Measurements from ENCODE around the gene OCA2. TPM values are rescaled to one million over a fixed set of nuclear protein-coding genes. Genes with fewer than 3 reads are reported as not detected.

The OCA2 gene
- total and polyA plus RNA-seq, 2 of the 4 experiments (the other 2 are of a cell fraction): under 0.01 to 0.03 TPM

DNA sequence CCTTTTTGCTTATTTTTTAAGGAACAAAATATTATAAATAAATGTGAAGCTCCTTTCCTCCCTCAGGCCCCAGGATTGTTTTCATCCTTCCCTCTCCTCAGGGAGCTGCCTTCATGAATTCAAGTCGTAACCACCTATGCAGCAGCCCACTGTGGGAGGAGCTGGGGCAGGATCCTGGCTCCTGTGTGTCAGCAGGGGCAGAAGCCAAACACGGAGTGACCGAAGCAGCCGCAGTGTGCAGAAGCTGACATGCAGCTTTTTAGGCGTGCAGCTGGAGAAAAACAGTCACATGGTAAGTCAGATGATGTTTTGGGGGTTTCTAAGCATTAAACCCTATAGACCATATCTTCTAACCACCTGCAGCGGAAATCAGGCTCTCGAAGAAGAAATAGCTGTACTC, 231.3 kb downstream of the OCA2 start:
- Histone ChIP-seq H3K18ac (ENCODE audit: low read depth, low read length) (no peak overlapping the region), H2AK5ac (ENCODE audit: low read depth, low read length) (no peak overlapping the region), H3K56ac (ENCODE audit: extremely low read depth, insufficient read depth, low read length) (no peak overlapping the region), H3K9me3 (ENCODE audit: control insufficient read depth, insufficient read depth, low read length) (peaks cover 31% of the 10 kb centered on the region), H3K9me1 (ENCODE audit: insufficient read depth, low read length) (no peaks in the 10 kb centered on the region), H2BK5ac (ENCODE audit: low read depth, low read length, poor library complexity, severe bottlenecking) (no peak overlapping the region), H4K91ac (ENCODE audit: insufficient read depth, low read depth, low read length) (no peak overlapping the region), H3K79me1 (ENCODE audit: low read depth in 1 of 2, low read length in 2 of 2) (no peaks in the 10 kb centered on the region), H3K14ac (replicated peaks; ENCODE audit: low read depth, low read length) (no peak overlapping the region), H2AFZ (replicated peaks; ENCODE audit: low read length, poor library complexity) (no peak overlapping the region), H3K36me3 (ENCODE audit: control insufficient read depth, insufficient read depth, low read length) (no peaks in the 10 kb centered on the region), H2BK120ac (ENCODE audit: low read depth, low read length) (no peak overlapping the region), H3K4me3 (ENCODE audit: insufficient read depth, low read depth, low read length) (no peak overlapping the region), H4K20me1 (ENCODE audit: insufficient read depth, low read length) (no peaks in the 10 kb centered on the region), H3K4me1 (ENCODE audit: control insufficient read depth, insufficient read depth, low read length) (no peaks in the 10 kb centered on the region), H3K27ac (ENCODE audit: insufficient read depth, low read length) (no peak overlapping the region), H2BK20ac (ENCODE audit: low read depth, low read length) (no peak overlapping the region), H4K8ac (ENCODE audit: low read depth in 2 of 2, low read length in 2 of 2) (no peak overlapping the region), H3K27me3 (ENCODE audit: control insufficient read depth, insufficient read depth, low read length) (no peaks in the 10 kb centered on the region), H3K9ac (ENCODE audit: low read depth, low read length) (no peak overlapping the region), H4K5ac (ENCODE audit: low read depth, low read length) (no peak overlapping the region), H2BK15ac (ENCODE audit: low read depth, low read length) (no peak overlapping the region), H3K4me2 (ENCODE audit: low read depth, low read length) (no peak overlapping the region), H2AK9ac (replicated peaks; ENCODE audit: low read depth, low read length, poor library complexity) (no peak overlapping the region), H3K23ac (ENCODE audit: low read depth, low read length) (no peak overlapping the region), H3K4ac (ENCODE audit: low read depth, low read length) (no peak overlapping the region)
- no peak for ATAC-seq (ENCODE audit: low read depth)
- in situ Hi-C loops (cut with MboI; ENCODE audit: low sequenced_read_pairs) (no loop called here), intact Hi-C loops (cut with micrococcal nuclease) (no loop called here), dilution Hi-C loops (cut with HindIII; ENCODE audit: low sequenced_read_pairs, unreplicated experiment) (no loop called here)
- POLR2A ChIA-PET (ENCODE audit: unreplicated experiment): no interaction called here
- no peak for DNase-seq
- WGBS, 2 experiments (ENCODE audit: extremely low coverage in 2 of 2, insufficient read length in 1 of 2): no CpG with 5 or more reads among the region's 7 CpGs
- TF ChIP-seq POLR2A (IDR thresholded peaks at IDR 0.05; ENCODE audit: low read depth, low read length) (no peak), CEBPB (IDR thresholded peaks at IDR 0.05; ENCODE audit: low read depth, low read length) (no peak), FOS (IDR thresholded peaks at IDR 0.05; ENCODE audit: low read depth, low read length) (no peak), MAFK (IDR thresholded peaks at IDR 0.05; ENCODE audit: low read depth, low read length) (no peak), CHD1 (IDR thresholded peaks at IDR 0.05; ENCODE audit: low read depth, low read length) (no peak), RCOR1 (IDR thresholded peaks at IDR 0.05; ENCODE audit: insufficient replicate concordance, low read length) (no peak), RFX5 (IDR thresholded peaks at IDR 0.05; ENCODE audit: low read depth, low read length) (no peak), NFE2L2 (IDR thresholded peaks at IDR 0.05; ENCODE audit: low read depth, low read length) (no peak), MXI1 (IDR thresholded peaks at IDR 0.05; ENCODE audit: borderline replicate concordance, low read depth, low read length) (no peak), MAZ (IDR thresholded peaks at IDR 0.05; ENCODE audit: borderline replicate concordance, low read depth, low read length) (no peak), RAD21 (IDR thresholded peaks at IDR 0.05; ENCODE audit: low read length) (no peak)
- TF ChIP-seq, protein P1, sequence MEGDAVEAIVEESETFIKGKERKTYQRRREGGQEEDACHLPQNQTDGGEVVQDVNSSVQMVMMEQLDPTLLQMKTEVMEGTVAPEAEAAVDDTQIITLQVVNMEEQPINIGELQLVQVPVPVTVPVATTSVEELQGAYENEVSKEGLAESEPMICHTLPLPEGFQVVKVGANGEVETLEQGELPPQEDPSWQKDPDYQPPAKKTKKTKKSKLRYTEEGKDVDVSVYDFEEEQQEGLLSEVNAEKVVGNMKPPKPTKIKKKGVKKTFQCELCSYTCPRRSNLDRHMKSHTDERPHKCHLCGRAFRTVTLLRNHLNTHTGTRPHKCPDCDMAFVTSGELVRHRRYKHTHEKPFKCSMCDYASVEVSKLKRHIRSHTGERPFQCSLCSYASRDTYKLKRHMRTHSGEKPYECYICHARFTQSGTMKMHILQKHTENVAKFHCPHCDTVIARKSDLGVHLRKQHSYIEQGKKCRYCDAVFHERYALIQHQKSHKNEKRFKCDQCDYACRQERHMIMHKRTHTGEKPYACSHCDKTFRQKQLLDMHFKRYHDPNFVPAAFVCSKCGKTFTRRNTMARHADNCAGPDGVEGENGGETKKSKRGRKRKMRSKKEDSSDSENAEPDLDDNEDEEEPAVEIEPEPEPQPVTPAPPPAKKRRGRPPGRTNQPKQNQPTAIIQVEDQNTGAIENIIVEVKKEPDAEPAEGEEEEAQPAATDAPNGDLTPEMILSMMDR (conservative IDR thresholded peaks at IDR 0.05; ENCODE audit: low read depth, low read length): no peak
- TF ChIP-seq, protein P2, sequence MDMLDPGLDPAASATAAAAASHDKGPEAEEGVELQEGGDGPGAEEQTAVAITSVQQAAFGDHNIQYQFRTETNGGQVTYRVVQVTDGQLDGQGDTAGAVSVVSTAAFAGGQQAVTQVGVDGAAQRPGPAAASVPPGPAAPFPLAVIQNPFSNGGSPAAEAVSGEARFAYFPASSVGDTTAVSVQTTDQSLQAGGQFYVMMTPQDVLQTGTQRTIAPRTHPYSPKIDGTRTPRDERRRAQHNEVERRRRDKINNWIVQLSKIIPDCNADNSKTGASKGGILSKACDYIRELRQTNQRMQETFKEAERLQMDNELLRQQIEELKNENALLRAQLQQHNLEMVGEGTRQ (IDR thresholded peaks at IDR 0.05; ENCODE audit: low read depth, low read length): no peak
- no TSS peak for BruUV-seq (replicated peaks)
- CTCF ChIA-PET: no interaction called here

All from IMR-90 (cell line).